IgD-negative memory B cell (primary cell): ENCODE results near the gene ADCY3. TPM values are rescaled to one million over a fixed set of nuclear protein-coding genes. Genes with fewer than 3 reads are reported as not detected.
A peak's percentile ranks its signal among the peaks of the same experiment; 100 is the strongest.

Source experiments
- H3K27ac Mint-ChIP-seq, 3 donors: one replicate each; pipeline ENCODE4 v1.8.0; 2020 to 2022; ENCODE audit warnings: mild to moderate bottlenecking in 3 of 3, mixed read lengths in 3 of 3, moderate library complexity in 1 of 3
- H3K27me3 Mint-ChIP-seq: one replicate; pipeline ENCODE4 v1.8.0; 2021; ENCODE audit warnings: mixed read lengths
- H3K36me3 Mint-ChIP-seq: one replicate; pipeline ENCODE4 v1.8.0; 2020; ENCODE audit warnings: mild to moderate bottlenecking, mixed read lengths
- H3K4me1 Mint-ChIP-seq, 3 donors: one replicate each; pipeline ENCODE4 v1.8.0; 2020 to 2022; ENCODE audit warnings: mixed read lengths in 3 of 3, mild to moderate bottlenecking in 1 of 3
- H3K4me3 Mint-ChIP-seq, 4 donors: one replicate each; pipeline ENCODE4 v1.8.0; 2020 to 2022; ENCODE audit warnings: mild to moderate bottlenecking in 4 of 4, mixed read lengths in 4 of 4, moderate library complexity in 3 of 4
- H3K9me3 Mint-ChIP-seq, 3 donors: one replicate each; pipeline ENCODE4 v1.8.0; 2020 to 2021; ENCODE audit warnings: mixed read lengths in 3 of 3, mild to moderate bottlenecking in 1 of 3
- polyA plus RNA-seq: library from polyadenylated mRNA; unstranded; fragments of 300-500 nt; fragmentation: Illumina TruSeq; gene quantifications from one replicate; pipeline ENCODE4 v1.2.3, GENCODE V29; 2021

The ADCY3 gene
- polyA plus RNA-seq, 1 donor from 2014 or later, result 25.9 TPM

DNA sequence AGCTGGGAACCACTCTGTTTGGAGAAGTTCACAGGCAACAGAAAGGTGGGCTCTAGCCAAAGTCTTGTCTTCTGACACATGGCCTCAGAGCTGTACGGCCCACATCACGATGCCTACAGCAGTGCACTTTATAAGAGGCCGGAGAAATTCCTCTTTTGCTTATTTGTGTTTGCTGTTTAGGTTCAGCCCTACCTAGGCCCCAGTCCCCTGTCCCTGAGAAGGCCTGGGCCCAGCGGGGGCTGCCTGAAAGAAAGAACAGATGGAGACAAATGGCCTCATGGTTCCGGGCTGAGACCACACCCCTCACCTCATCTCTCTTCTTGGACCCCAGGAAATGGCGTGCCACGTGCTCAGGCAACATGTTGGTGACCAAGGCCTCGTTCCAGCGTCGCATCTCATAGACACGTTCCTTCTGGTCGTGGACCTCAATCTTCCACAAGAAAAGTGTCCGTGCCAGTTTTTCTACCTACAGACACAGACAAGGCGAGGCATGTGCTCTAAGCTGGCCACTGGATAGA, 95.9 kb downstream of the ADCY3 start:
- Mint-ChIP-seq H3K4me1 (peaks cover 0 to 7% (median 4%) of the 10 kb centered on the region in 3 donors), H3K36me3 (peaks cover 2% of the 10 kb centered on the region), H3K4me3 (no peak overlapping the region), H3K27ac (no peak overlapping the region), H3K27me3 (no peaks in the 10 kb centered on the region), H3K9me3 (no peaks in the 10 kb centered on the region)

DNA sequence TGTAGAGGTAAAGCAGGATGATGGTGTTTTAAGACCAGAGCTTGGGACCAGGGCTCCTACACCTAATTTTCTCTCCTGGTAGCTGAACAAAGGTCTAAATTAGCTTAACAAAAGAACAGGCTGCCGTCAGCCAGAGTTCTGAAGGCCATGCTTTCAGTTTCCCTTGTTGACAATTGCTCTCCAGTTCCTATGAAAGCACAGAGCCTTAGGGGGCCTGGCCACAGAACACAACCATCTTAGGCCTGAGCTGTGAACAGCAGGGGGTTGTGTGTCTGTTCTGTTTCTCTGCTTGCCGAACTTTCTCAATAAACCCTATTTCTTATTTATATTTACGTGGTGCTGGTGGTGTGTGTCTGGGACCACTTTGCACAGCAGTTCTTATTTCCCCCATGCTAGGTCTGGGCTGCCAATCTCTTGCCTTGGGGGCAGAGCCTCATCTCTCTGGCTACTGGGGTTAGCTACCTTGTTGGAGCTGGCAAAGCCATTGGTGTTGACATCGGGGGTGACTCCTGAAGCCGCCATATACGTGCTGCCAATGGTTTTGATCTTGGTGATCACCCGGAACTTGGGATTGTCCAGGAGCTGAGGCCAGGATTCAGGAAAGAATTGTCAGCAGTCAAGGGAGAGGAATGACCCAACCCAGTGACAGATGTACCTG, 97.9 kb downstream of the ADCY3 start:
- no peaks in the 10 kb centered on the region for H3K27me3 Mint-ChIP-seq
- H3K27ac Mint-ChIP-seq, result peak overlapping the region in 1 of 3 donors; percentile 86
- peaks cover 0 to 6% (median 2%) of the 10 kb centered on the region in 3 donors for H3K4me1 Mint-ChIP-seq
- H3K4me3 Mint-ChIP-seq, result no peak overlapping the region
- no peaks in the 10 kb centered on the region for H3K9me3 Mint-ChIP-seq
- H3K36me3 Mint-ChIP-seq, result peaks cover 2% of the 10 kb centered on the region

DNA sequence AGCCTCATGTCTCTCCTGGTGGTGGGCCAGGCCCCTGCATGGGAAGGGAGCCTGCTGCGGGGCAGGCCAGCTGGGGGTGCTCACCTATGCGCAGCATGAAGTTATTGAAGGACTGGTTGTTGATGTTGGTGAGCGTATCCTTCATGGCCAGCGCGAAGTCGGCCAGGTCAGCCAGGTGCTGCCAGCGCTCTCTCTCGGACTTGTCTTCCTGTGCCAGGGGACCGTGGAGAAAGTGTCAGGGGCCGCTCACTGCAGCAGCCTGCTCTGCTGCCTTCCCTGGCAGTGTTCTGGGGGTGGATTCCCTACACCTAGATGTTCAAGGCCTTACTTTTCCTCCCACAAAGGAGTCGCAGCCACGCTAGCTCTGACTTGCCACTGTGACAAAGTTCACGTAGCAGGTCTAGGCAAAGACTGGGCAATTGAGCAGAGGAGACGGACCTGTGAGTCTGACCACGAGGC, 98.6 kb downstream of the ADCY3 start:
- H3K9me3 Mint-ChIP-seq, result no peaks in the 10 kb centered on the region
- H3K36me3 Mint-ChIP-seq, result peaks cover 2% of the 10 kb centered on the region
- H3K27ac Mint-ChIP-seq, result no peak overlapping the region
- peak overlapping the region in 1 of 4 donors; percentile 22 for H3K4me3 Mint-ChIP-seq
- no peaks in the 10 kb centered on the region for H3K27me3 Mint-ChIP-seq
- peaks cover 0 to 5% (median 1%) of the 10 kb centered on the region in 3 donors for H3K4me1 Mint-ChIP-seq

DNA sequence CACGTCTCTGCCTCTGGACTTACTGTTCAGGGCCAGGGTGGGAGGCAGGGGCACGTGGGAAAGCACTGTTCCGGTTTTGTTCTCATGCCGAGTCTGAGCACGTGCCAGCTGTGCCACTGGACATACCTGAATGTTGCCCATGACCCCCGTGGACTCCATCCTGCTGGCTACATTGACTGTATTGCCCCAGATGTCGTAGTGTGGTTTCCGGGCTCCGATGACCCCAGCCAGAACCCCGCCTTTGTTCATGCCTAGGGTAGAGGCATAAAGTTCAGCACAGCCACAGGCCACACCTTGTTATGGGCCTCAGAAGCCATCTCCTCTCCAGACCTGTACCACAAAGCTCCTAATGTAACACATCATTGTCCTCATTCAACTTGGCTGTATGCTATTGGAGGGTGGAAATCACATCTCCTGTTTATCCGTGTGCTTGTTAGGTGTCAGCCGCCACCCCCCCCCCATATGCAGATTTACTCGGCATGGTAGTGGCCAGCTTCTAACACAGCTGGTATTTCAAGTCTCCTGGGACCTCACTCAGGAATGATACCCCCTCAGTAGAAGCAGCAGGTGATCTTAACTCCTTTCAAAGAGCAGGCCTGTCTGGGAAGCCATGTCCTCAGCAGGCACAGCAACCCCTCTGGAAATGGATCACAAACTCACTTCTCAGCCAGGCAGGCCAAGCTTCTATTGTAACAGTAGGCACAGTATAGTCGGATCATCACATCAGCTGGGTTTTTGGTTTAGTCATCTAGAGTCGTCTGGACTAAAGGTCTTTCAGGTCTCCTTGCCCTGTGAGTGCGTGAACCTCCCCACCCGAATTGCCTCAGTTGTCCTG, 99.2 kb downstream of the ADCY3 start:
- peaks cover 3% of the 10 kb centered on the region for H3K36me3 Mint-ChIP-seq
- no peaks in the 10 kb centered on the region for H3K27me3 Mint-ChIP-seq
- peaks cover 0 to 2% (median 0%) of the 10 kb centered on the region in 3 donors for H3K4me1 Mint-ChIP-seq
- no peak overlapping the region for H3K27ac Mint-ChIP-seq
- no peaks in the 10 kb centered on the region for H3K9me3 Mint-ChIP-seq
- no peak overlapping the region for H3K4me3 Mint-ChIP-seq

DNA sequence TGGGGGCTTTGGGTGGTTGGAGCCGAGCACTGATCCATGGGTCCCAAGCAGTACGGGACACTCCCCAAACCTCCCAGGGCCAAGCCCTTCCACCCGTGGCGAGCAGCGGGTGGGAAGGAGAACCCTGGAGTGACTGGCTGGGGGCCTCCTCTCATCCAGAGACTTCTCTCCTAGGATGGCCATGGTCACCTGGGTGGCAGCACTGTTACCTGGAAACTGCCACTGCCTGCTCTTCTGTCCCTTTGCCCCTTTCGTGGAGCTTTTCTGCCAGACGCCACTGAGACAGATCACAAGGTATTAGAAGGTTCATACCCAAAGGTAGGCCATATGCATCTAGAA, 99.9 kb downstream of the ADCY3 start:
- no peak overlapping the region for H3K27ac Mint-ChIP-seq
- H3K4me3 Mint-ChIP-seq, result no peak overlapping the region
- H3K27me3 Mint-ChIP-seq, result no peaks in the 10 kb centered on the region
- peaks cover 0 to 4% (median 0%) of the 10 kb centered on the region in 3 donors for H3K4me1 Mint-ChIP-seq
- no peaks in the 10 kb centered on the region for H3K9me3 Mint-ChIP-seq
- H3K36me3 Mint-ChIP-seq, result peaks cover 8% of the 10 kb centered on the region

DNA sequence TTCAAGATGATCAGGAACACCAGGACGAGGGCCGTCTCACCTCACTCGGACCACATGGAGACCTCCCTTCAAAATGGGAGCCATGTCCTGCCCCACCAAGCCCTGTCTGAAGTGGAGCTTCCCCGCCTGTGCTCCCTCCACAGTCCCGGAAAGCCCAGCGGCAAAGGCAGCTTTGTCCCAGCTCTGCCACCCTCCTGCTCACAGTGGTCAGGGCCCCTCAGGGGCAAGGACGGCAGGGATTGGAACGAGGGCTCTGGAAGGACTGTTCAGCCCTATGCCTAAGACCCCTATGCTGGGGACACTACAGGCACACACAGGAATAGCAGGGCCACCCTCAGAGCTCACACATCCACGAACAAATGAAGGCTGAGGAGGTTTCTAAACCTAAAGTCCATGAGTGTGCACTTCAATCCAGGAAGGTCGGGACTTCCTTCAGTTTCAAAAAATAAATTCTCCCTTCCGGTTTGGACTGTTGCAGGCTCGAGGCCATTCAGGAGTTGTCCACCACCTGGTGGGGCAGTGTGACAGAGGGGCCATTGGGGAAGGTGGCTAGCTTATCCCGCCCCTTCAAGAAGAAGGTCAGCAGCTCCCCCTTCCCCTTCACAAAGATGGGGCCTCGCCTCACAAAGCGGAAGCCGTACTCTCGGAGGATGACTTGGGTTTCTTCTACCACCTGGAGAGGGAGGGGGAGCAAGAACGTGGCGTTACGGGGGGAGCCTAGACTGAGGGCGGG, 100.4 kb downstream of the ADCY3 start:
- Mint-ChIP-seq H3K36me3 (peaks cover 8% of the 10 kb centered on the region), H3K4me3 (no peak overlapping the region), H3K27ac (no peak overlapping the region), H3K4me1 (peaks cover 0 to 4% (median 0%) of the 10 kb centered on the region in 3 donors), H3K9me3 (no peaks in the 10 kb centered on the region), H3K27me3 (no peaks in the 10 kb centered on the region)

DNA sequence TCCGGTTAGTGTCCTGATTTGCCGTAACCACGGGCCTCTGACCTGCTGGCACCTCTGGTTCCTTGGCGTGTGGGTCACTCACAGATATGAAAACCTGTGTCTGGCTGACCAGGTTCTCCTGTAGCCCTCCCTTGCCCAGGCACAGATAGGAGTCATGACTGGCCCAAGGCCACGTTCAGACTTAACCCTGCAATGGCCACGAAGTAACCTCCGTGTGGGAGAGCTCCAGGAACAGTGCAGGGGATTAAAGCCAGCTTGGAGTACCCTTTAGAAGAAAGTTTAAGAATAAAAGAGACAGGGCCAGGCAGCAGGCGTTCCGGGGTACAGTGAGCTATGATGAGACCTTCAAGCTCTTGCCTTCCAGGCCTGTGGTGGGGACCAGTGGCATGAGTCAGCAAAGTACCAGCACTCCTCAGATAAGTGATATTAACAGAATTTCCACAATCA, 101.3 kb downstream of the ADCY3 start:
- no peak overlapping the region for H3K4me3 Mint-ChIP-seq
- H3K27ac Mint-ChIP-seq, result no peak overlapping the region
- no peaks in the 10 kb centered on the region for H3K27me3 Mint-ChIP-seq
- H3K4me1 Mint-ChIP-seq, result peaks cover 0 to 4% (median 0%) of the 10 kb centered on the region in 3 donors
- H3K9me3 Mint-ChIP-seq, result no peaks in the 10 kb centered on the region
- peaks cover 10% of the 10 kb centered on the region for H3K36me3 Mint-ChIP-seq

DNA sequence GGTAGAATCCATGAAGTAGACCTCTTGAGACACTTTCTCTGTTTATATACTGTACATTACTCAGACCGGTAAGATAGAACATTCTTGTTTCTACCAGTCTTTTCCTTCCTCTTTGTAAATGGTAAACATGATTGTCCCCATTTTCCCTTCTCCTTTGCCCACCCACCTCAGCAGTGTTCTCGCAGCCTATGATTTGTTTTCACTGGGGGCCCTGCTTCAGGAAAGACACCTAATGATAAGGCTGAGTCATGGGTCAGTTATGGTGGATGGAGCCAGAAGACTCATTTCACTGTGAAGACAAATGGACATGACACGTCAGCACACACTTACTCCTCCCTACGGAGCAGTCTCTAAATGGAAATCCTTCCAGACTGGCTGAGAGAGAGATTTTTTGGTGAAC, 103.2 kb downstream of the ADCY3 start:
- no peaks in the 10 kb centered on the region for H3K9me3 Mint-ChIP-seq
- H3K36me3 Mint-ChIP-seq, result peaks cover 10% of the 10 kb centered on the region
- peaks cover 0 to 4% (median 0%) of the 10 kb centered on the region in 3 donors for H3K4me1 Mint-ChIP-seq
- H3K27ac Mint-ChIP-seq, result no peak overlapping the region
- H3K4me3 Mint-ChIP-seq, result no peak overlapping the region
- H3K27me3 Mint-ChIP-seq, result no peaks in the 10 kb centered on the region

DNA sequence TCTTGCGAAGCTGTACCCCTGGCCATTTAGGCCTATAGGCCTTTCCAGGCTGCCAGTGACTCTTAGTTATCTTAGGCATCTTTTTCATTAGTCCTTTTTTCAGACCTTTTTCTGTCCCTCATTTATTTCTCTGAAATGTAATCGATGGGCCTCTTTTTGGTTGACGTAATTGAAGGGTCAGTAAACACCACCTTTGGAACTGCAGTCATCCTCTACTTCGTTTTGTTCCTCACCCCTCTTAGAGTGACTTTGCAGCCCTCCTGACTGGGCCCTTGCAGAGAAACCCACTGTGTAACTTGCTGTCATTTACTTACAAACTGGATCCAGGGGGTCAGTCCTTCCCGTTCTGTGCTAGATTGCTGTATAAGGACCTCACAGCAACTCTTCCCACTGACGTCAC, 103.6 kb downstream of the ADCY3 start:
- Mint-ChIP-seq H3K4me3 (peak overlapping the region in 1 of 4 donors; percentile 28), H3K36me3 (peaks cover 10% of the 10 kb centered on the region), H3K27ac (no peak overlapping the region), H3K27me3 (no peaks in the 10 kb centered on the region), H3K4me1 (peaks cover 0 to 4% (median 0%) of the 10 kb centered on the region in 3 donors), H3K9me3 (no peaks in the 10 kb centered on the region)

DNA sequence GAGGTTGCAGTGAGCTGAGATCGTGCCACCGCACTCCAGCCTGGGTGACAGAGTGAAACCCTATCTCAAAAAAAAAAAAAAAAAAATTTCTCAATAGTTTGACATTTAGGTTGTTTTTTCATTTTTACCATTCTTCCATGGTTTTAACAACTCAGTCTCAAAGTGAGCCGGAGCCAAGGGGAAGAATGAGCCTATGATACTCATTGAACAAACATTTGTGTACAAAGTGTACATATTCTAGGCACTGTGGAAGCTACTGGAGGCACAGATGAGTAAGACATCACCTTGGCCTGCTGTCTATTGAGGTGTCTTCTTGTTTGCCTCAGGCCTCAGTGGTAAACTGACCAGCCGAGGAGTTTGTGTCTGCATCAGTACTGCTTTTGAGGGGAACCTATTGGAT, 104.9 kb downstream of the ADCY3 start:
- Mint-ChIP-seq H3K36me3 (peaks cover 10% of the 10 kb centered on the region), H3K9me3 (no peaks in the 10 kb centered on the region), H3K27me3 (no peaks in the 10 kb centered on the region), H3K4me3 (no peak overlapping the region), H3K27ac (no peak overlapping the region), H3K4me1 (peaks cover 0 to 4% (median 0%) of the 10 kb centered on the region in 3 donors)

DNA sequence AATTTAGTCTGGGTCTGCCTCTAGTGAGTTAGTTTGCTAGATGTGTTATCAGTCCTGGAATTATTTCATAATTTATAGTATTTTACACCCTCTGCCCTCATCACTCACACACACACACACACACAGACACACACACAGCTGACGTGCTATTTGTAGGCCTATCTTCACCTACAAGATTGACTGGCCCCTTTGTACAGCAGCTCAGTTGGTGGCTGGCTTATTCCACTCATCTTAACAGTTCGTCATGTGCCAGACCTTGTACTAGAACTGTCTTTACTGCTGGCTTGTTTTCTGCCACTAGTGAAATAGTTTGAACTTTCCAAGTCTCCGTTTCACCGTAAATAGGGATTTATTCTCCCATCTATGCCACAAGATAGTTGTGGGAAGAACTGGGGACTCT, 105.5 kb downstream of the ADCY3 start:
- H3K27me3 Mint-ChIP-seq, result no peaks in the 10 kb centered on the region
- no peak overlapping the region for H3K27ac Mint-ChIP-seq
- no peak overlapping the region for H3K4me3 Mint-ChIP-seq
- peaks cover 0 to 4% (median 0%) of the 10 kb centered on the region in 3 donors for H3K4me1 Mint-ChIP-seq
- H3K36me3 Mint-ChIP-seq, result peaks cover 10% of the 10 kb centered on the region
- no peaks in the 10 kb centered on the region for H3K9me3 Mint-ChIP-seq

DNA sequence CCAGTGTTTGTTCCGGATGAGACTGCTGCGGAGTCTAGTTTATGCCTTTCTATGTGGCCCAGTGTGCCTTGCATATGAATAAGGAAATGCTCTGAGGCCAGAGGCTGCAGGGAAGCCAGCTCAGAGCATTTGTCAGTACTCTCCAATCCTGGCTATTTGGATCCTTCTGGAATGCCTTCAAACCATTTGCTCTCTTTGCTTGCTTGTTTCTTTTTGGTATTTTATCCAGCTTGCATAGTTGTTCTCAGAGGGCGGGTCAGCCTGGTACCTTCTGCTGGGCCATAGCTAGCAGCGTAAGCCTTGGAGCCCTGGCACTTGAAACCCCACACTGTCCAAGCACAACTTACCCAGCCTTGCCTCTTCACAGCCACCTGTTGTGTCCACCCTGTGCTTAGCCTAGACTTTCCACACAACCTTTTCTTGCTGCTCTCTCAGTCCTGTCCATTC, 106.3 kb downstream of the ADCY3 start:
- peak overlapping the region in 1 of 3 donors; percentile 45 for H3K27ac Mint-ChIP-seq
- H3K4me3 Mint-ChIP-seq, result no peak overlapping the region
- H3K36me3 Mint-ChIP-seq, result peaks cover 10% of the 10 kb centered on the region
- H3K27me3 Mint-ChIP-seq, result no peaks in the 10 kb centered on the region
- no peaks in the 10 kb centered on the region for H3K9me3 Mint-ChIP-seq
- peaks cover 0 to 4% (median 0%) of the 10 kb centered on the region in 3 donors for H3K4me1 Mint-ChIP-seq

DNA sequence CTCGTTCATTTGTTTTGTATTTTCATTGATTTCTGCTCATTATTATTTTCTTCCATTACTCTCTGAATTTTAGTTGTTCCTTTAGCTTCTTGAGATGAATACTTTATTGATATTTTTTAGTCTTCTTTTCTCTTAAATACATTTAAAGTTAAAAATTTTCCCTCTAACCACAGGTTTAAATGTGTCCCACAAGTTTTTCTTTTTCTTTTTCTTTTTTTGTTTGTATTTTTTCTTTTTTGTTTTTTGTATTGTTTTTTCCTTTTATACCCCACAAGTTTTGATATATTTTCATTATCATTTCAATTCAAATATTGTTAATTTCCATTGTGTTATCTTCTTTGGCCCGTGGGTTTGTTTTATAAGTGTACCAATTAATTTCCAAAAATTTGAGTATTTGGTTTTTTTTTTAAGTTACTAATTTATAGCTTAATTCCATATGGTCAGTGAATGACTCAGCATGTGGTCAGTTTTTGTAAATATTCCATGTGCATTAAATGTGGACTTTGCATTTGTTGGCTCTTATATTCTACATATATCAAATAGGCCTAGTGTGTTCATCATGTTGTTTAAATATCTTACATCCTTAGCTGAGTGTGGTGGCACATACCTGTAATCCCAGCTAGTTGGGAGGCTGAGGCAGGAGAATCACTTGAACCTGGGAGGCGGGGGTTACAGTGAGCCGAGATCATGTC, 110.6 kb downstream of the ADCY3 start:
- Mint-ChIP-seq H3K4me1 (peaks cover 0 to 3% (median 0%) of the 10 kb centered on the region in 3 donors), H3K27ac (peak overlapping the region in 1 of 3 donors; percentile 78), H3K9me3 (peaks cover 0 to 8% (median 3%) of the 10 kb centered on the region in 3 donors), H3K36me3 (peaks cover 4% of the 10 kb centered on the region), H3K4me3 (no peak overlapping the region), H3K27me3 (no peaks in the 10 kb centered on the region)

DNA sequence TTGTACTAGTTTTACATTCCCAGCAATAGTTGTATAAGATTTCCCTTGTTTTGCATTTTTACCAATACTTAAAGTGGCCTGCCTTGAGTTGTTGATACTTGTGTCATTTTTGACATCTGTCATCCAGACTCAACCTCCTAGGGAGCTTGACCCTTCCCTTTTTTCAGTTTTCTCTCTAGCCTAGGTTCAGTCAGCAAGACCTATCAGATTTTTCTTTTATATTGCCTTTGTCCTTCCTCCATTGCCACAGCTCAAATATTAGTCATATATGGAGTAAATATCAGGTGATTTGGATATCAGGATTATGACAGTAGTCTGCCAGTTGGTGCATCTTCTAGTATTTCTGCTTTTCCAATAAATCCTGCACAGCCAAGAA, 113.4 kb downstream of the ADCY3 start:
- peaks cover 2% of the 10 kb centered on the region for H3K36me3 Mint-ChIP-seq
- H3K4me1 Mint-ChIP-seq, result peaks cover 0 to 3% (median 0%) of the 10 kb centered on the region in 3 donors
- H3K27me3 Mint-ChIP-seq, result no peaks in the 10 kb centered on the region
- H3K4me3 Mint-ChIP-seq, result no peak overlapping the region
- no peak overlapping the region for H3K27ac Mint-ChIP-seq
- H3K9me3 Mint-ChIP-seq, result peaks cover 0 to 8% (median 3%) of the 10 kb centered on the region in 3 donors
